C1 segment of cervical spinal cord (tissue), 14 donors: ENCODE measurements around the gene SULT4A1.
"Not testable (repeated sequence)": the region's sequence is repeated elsewhere in the genome, so short reads cannot be mapped to it uniquely, and the experiment has no call there.

Source experiments
- DNase-seq, 14 donors: peaks; one replicate each; lab custom pipeline; 2025; lab: John Stamatoyannopoulos, UW

Gene SULT4A1

GRCh38 chr22:43886231-43886630, 23.9 kb upstream of the SULT4A1 start:
- no peak for DNase-seq

- no peak for DNase-seq
Measured at GRCh38 chr22:43885786-43886185, 23.5 kb upstream of the SULT4A1 start.

- DNase-seq, result no peak
Measured at GRCh38 chr22:43885319-43885671, 23.0 kb upstream of the SULT4A1 start.

- DNase-seq, result peak in 1 of 14 donors; percentile 10
Measured at GRCh38 chr22:43884600-43885318, 22.4 kb upstream of the SULT4A1 start.

GRCh38 chr22:43883719-43884415, 21.6 kb upstream of the SULT4A1 start:
- no peak for DNase-seq

- no peak for DNase-seq
Measured at GRCh38 chr22:43883012-43883661, 20.8 kb upstream of the SULT4A1 start.

- DNase-seq, result no peak
Measured at GRCh38 chr22:43882122-43882767, 19.9 kb upstream of the SULT4A1 start.

- no peak for DNase-seq
Measured at GRCh38 chr22:43881091-43882061, 19.1 kb upstream of the SULT4A1 start.

GRCh38 chr22:43880541-43880991, 18.3 kb upstream of the SULT4A1 start:
- DNase-seq, result no peak

- DNase-seq, result no peak
Measured at GRCh38 chr22:43879901-43880540, 17.7 kb upstream of the SULT4A1 start.

- DNase-seq, result no peak
Measured at GRCh38 chr22:43878831-43879550, 16.7 kb upstream of the SULT4A1 start.

- DNase-seq, result no peak
Measured at GRCh38 chr22:43878079-43878795, 15.9 kb upstream of the SULT4A1 start.

- DNase-seq, result no peak
Measured at GRCh38 chr22:43876866-43877509, 14.7 kb upstream of the SULT4A1 start.

- DNase-seq, result no peak
Measured at GRCh38 chr22:43869799-43870198, 7.5 kb upstream of the SULT4A1 start.

- not testable (repeated sequence) for DNase-seq
Measured at GRCh38 chr22:43869001-43869400, 6.7 kb upstream of the SULT4A1 start.

GRCh38 chr22:43867839-43868635, 5.7 kb upstream of the SULT4A1 start:
- DNase-seq, result peak in 2 of 14 donors; percentile 3 to 5

- DNase-seq, result no peak
Measured at GRCh38 chr22:43862882-43863202, 529 bp upstream of the SULT4A1 start.

GRCh38 chr22:43861529-43861928, 784 bp downstream of the SULT4A1 start:
- peak in 1 of 14 donors; percentile 22 for DNase-seq
